Neural cell (in vitro differentiated cells): ENCODE measurements around the gene ALDH1B1. TPM values are rescaled to one million over a fixed set of nuclear protein-coding genes. Genes with fewer than 3 reads are reported as not detected.
A peak's percentile ranks its signal among the peaks of the same experiment; 100 is the strongest.

Source experiments
- H2AFZ ChIP-seq: fragments of 200-600, 300-800 bp; sonication (generic), shearing (Covaris generic); 2 replicates; pipeline ENCODE4 v1.6.0; 2014; ENCODE audit warnings: low read depth, mild to moderate bottlenecking, antibody characterized with exemption, low read length, moderate library complexity
- H3F3A ChIP-seq: fragments of 200-600 bp; shearing (Covaris generic); 2 replicates; pipeline ENCODE4 v1.6.1; 2016; ENCODE audit warnings: mild to moderate bottlenecking, moderate library complexity, mixed read lengths, antibody characterized with exemption, low read length; ENCODE audit not compliant: insufficient read depth, poor library complexity, severe bottlenecking
- H3K27ac ChIP-seq: fragments of 200-600, 300-800 bp; sonication (generic), shearing (Covaris generic); 2 replicates; pipeline ENCODE4 v1.5.1; 2014; ENCODE audit warnings: mild to moderate bottlenecking, low read length, moderate library complexity
- H3K27me3 ChIP-seq: fragments of 300-800, 200-600 bp; sonication (generic), shearing (Covaris generic); 2 replicates; pipeline ENCODE4 v1.6.0; 2014; ENCODE audit warnings: mild to moderate bottlenecking, low read depth, low read length, moderate library complexity; ENCODE audit not compliant: insufficient read depth
- H3K36me3 ChIP-seq: fragments of 300-800, 200-600 bp; sonication (generic), shearing (Covaris generic); 2 replicates; pipeline ENCODE4 v1.5.1; 2014; ENCODE audit warnings: mild to moderate bottlenecking, antibody characterized with exemption, low read length, moderate library complexity; ENCODE audit not compliant: insufficient read depth
- H3K4me2 ChIP-seq: fragments of 300-800, 200-600 bp; sonication (generic), shearing (Covaris generic); 2 replicates; pipeline ENCODE4 v1.6.0; 2014; ENCODE audit warnings: mild to moderate bottlenecking, low read length
- H3K4me3 ChIP-seq: fragments of 300-800, 200-600 bp; sonication (generic), shearing (Covaris generic); 2 replicates; pipeline ENCODE4 v1.5.1; 2014; ENCODE audit warnings: mild to moderate bottlenecking, low read length, moderate library complexity
- H3K79me2 ChIP-seq: fragments of 200-600 bp; shearing (Covaris generic); replicated peaks from 2 replicates; pipeline ENCODE4 v1.6.0; 2014; ENCODE audit warnings: mild to moderate bottlenecking, low read length, moderate library complexity; ENCODE audit not compliant: insufficient read depth
- H3K9ac ChIP-seq: fragments of 300-800, 200-600 bp; sonication (generic), shearing (Covaris generic); 2 replicates; pipeline ENCODE4 v1.6.1; 2016; ENCODE audit warnings: mild to moderate bottlenecking, low read length, mixed read lengths
- H3K9me2 ChIP-seq: fragments of 200-600 bp; shearing (Covaris generic); 2 replicates; pipeline ENCODE4 v1.6.1; 2016; ENCODE audit warnings: mild to moderate bottlenecking, low read length, mixed read lengths; ENCODE audit not compliant: insufficient read depth
- H3K9me3 ChIP-seq: fragments of 200-600, 300-800 bp; sonication (generic), shearing (Covaris generic); 2 replicates; pipeline ENCODE4 v1.6.1; 2016; ENCODE audit warnings: mild to moderate bottlenecking, mixed run types, low read length, moderate library complexity, mixed read lengths
- H4K20me1 ChIP-seq: fragments of 200-600 bp; shearing (Covaris generic); 2 replicates; pipeline ENCODE4 v1.6.1; 2016; ENCODE audit warnings: mild to moderate bottlenecking, mixed run types; ENCODE audit not compliant: insufficient read depth
- CTCF ChIP-seq: fragments of 450-650 bp; IDR thresholded peaks from 2 replicates; pipeline ENCODE4 v1.5.1; 2014; ENCODE audit warnings: antibody characterized with exemption, mild to moderate bottlenecking, moderate library complexity; ENCODE audit not compliant: poor library complexity, severe bottlenecking
- EP300 ChIP-seq: fragments of 450-650 bp; conservative IDR thresholded peaks from 2 replicates; pipeline ENCODE4 v1.6.1; 2014; ENCODE audit warnings: antibody characterized with exemption, mild to moderate bottlenecking, moderate library complexity; ENCODE audit not compliant: poor library complexity, severe bottlenecking
- EZH2 ChIP-seq: fragments of 200-600, 300-800 bp; shearing (Covaris generic), sonication (generic); IDR thresholded peaks from 2 replicates; pipeline ENCODE4 v1.6.1; 2014; ENCODE audit warnings: antibody characterized with exemption, low read length, borderline replicate concordance, mild to moderate bottlenecking; ENCODE audit not compliant: insufficient read depth, poor library complexity, severe bottlenecking
- MXI1 ChIP-seq: fragments of 450-650 bp; conservative IDR thresholded peaks from 2 replicates; pipeline ENCODE4 v1.6.1; 2014; ENCODE audit warnings: antibody characterized with exemption, mild to moderate bottlenecking; ENCODE audit not compliant: poor library complexity, severe bottlenecking
- POLR2AphosphoS5 ChIP-seq: IDR thresholded peaks from 2 replicates; pipeline ENCODE4 v1.6.1; 2012
- RAD21 ChIP-seq: fragments of 450-650 bp; conservative IDR thresholded peaks from 2 replicates; pipeline ENCODE4 v1.6.1; 2014; ENCODE audit warnings: antibody characterized with exemption, mild to moderate bottlenecking, moderate library complexity
- REST ChIP-seq: IDR thresholded peaks from 2 replicates; pipeline ENCODE4 v1.6.1; 2012; ENCODE audit warnings: borderline replicate concordance
- SMC3 ChIP-seq: fragments of 450-650 bp; conservative IDR thresholded peaks from 2 replicates; pipeline ENCODE4 v1.6.1; 2014; ENCODE audit warnings: antibody characterized with exemption, mild to moderate bottlenecking, moderate library complexity; ENCODE audit not compliant: poor library complexity
- TAF1 ChIP-seq: IDR thresholded peaks from 2 replicates; pipeline ENCODE4 v1.6.1; 2012; ENCODE audit warnings: low read depth
- polyA plus RNA-seq: library from polyadenylated mRNA; depleted of rRNA; stranded (reverse); fragments of >200 nt; gene quantifications from 2 replicates; pipeline ENCODE4 v1.2.3, GENCODE V29; 2014

Gene ALDH1B1
- polyA plus RNA-seq, 1 donor from 2014 or later, result 6.6 TPM

GRCh38 chr9:38391278-38392118 lies 1.0 kb upstream of the ALDH1B1 start:
- Histone ChIP-seq H3K4me3 (no peak overlapping the region), H2AFZ (no peak overlapping the region), H3K9me2 (no peaks in the 10 kb centered on the region), H3K9me3 (no peaks in the 10 kb centered on the region), H4K20me1 (no peaks in the 10 kb centered on the region), H3K27me3 (no peaks in the 10 kb centered on the region), H3K36me3 (peaks cover 5% of the 10 kb centered on the region), H3K9ac (no peak overlapping the region), H3F3A (no peaks in the 10 kb centered on the region), H3K4me2 (no peak overlapping the region), H3K79me2 (peaks cover 6% of the 10 kb centered on the region), H3K27ac (no peak overlapping the region)
- TF ChIP-seq RAD21 (no peak), REST (no peak), CTCF (no peak), POLR2AphosphoS5 (no peak), SMC3 (no peak), EZH2 (no peak), MXI1 (no peak), TAF1 (no peak), EP300 (no peak)

GRCh38 chr9:38393128-38393796 lies 760 bp downstream of the ALDH1B1 start:
- Histone ChIP-seq H4K20me1 (no peaks in the 10 kb centered on the region), H3F3A (no peaks in the 10 kb centered on the region), H3K9me2 (no peaks in the 10 kb centered on the region), H3K36me3 (peaks cover 5% of the 10 kb centered on the region), H3K4me2 (peak overlapping the region; percentile 74), H3K9me3 (no peaks in the 10 kb centered on the region), H3K4me3 (peak overlapping the region; percentile 78), H2AFZ (peak overlapping the region; percentile 67), H3K79me2 (peaks cover 6% of the 10 kb centered on the region), H3K27ac (no peak overlapping the region), H3K27me3 (no peaks in the 10 kb centered on the region), H3K9ac (peak overlapping the region; percentile 68)
- no peak for TF ChIP-seq SMC3
- TF ChIP-seq CTCF, result peak; percentile 17
